Measurements from ENCODE around the gene CCT4.
"Not testable (repeated sequence)": the region's sequence is repeated elsewhere in the genome, so short reads cannot be mapped to it uniquely, and the experiment has no call there.

The CCT4 gene

GRCh38 chr2:61878761-61879160 lies 9.7 kb downstream of the CCT4 start:
- DNase-seq, result no peak

GRCh38 chr2:61877571-61878245 lies 10.7 kb downstream of the CCT4 start:
- DNase-seq, result no peak

- no peak for DNase-seq
Observed at GRCh38 chr2:61876400-61876799, 12.1 kb downstream of the CCT4 start.

GRCh38 chr2:61866482-61867089 lies 21.9 kb downstream of the CCT4 start:
- DNase-seq, result not testable (repeated sequence)

- no peak for DNase-seq
Observed at GRCh38 chr2:61862085-61862484, 26.4 kb downstream of the CCT4 start.

- DNase-seq, result no peak
Observed at GRCh38 chr2:61857224-61857623, 31.2 kb downstream of the CCT4 start.

- no peak for DNase-seq
Observed at GRCh38 chr2:61855318-61855613, 33.2 kb downstream of the CCT4 start.

- DNase-seq, result peak; percentile 98
Observed at GRCh38 chr2:61854564-61855317, 33.7 kb downstream of the CCT4 start.

- DNase-seq, result peak; percentile 69 to 92
Observed at GRCh38 chr2:61853847-61854563, 34.5 kb downstream of the CCT4 start, which contains the start of gene FAM161A. FAM161A (minus strand) TSS chr2:61854060; CDS start chr2:61854041, 19 bp downstream.

GRCh38 chr2:61853086-61853846 lies 35.2 kb downstream of the CCT4 start:
- peak; percentile 44 to 66 for DNase-seq

- DNase-seq, result not testable (repeated sequence)
Observed at GRCh38 chr2:61851270-61851669, 37.2 kb downstream of the CCT4 start.

- no peak for DNase-seq
Observed at GRCh38 chr2:61845320-61845719, 43.1 kb downstream of the CCT4 start.

GRCh38 chr2:61841286-61841685 lies 47.2 kb downstream of the CCT4 start:
- no peak for DNase-seq

GRCh38 chr2:61834893-61835292 lies 53.6 kb downstream of the CCT4 start:
- no peak for DNase-seq

- DNase-seq, result no peak
Observed at GRCh38 chr2:61833971-61834370, 54.5 kb downstream of the CCT4 start.

GRCh38 chr2:61832183-61832841 lies 56.1 kb downstream of the CCT4 start:
- DNase-seq, result no peak

GRCh38 chr2:61822255-61822654 lies 66.2 kb downstream of the CCT4 start:
- no peak for DNase-seq

Measured in NCI-H526 (cell line).